IPS DF 19.7 (cell line): ENCODE measurements around the gene SHLD1.
"Not testable (repeated sequence)": the region's sequence is repeated elsewhere in the genome, so short reads cannot be mapped to it uniquely, and the experiment has no call there.

Source experiments
- DNase-seq: peaks from one replicate; pipeline ENCODE4 v3.0.0-alpha.2; 2013; ENCODE audit warnings: low read depth, low spot score

SHLD1 gene

GRCh38 chr20:5735845-5736510 lies 14.2 kb upstream of the SHLD1 start:
- no peak for DNase-seq

DNA sequence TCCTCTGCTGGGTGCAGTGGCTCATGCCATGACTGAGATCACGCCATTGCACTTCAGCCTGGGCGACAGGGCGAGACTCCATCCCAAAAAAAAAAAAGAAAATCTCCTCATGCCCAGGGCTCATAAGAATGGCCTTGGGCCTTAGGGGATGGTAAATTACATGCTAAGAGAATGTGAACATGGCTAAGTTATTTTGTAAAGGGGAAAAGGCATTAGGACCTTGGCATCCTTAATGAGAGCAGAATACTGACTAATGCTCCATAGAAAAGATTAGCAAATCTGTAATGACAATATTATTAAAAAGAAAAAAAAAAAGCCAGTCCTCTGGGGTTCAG lies 12.6 kb upstream of the SHLD1 start:
- DNase-seq: no peak

DNA sequence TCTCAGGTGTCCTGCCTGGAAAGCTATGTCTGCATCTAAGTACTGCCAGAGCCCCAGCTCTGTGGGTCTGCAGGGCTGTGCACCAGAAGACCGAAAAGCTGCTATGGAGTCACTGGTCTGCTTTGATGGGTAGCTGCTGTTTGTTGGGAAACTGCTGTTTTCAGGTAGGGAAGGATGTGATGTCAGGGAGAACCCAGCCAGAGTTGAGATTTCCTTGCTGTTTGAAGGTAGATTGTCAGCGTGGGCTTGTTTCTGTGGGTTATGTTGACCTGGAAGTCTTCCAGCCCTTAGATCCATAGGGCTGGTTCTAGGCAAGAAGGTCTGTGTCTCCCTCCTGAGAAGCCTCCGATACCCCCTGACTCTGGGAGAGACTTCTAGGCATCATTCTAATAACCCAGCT lies 12.2 kb upstream of the SHLD1 start:
- no peak for DNase-seq

DNA sequence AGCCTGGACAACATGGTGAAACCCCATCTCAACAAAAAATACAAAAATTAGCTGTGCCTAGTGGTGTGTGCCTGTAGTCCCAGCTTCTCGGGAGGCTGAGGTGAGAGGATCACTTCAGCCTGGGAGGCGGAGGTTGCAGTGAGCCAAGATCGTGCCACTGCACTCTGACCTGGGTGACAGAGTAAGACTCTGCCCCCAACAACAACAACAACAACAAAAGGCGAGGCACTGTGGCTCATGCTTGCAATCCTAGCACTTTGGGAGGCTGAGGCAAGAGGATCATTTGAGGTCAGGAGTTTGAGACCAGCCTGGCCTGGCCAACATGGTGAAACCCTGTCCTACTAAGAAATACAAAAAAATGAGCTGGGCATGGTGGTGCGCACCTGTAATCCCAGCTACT lies 9.6 kb upstream of the SHLD1 start:
- DNase-seq: not testable (repeated sequence)

DNA sequence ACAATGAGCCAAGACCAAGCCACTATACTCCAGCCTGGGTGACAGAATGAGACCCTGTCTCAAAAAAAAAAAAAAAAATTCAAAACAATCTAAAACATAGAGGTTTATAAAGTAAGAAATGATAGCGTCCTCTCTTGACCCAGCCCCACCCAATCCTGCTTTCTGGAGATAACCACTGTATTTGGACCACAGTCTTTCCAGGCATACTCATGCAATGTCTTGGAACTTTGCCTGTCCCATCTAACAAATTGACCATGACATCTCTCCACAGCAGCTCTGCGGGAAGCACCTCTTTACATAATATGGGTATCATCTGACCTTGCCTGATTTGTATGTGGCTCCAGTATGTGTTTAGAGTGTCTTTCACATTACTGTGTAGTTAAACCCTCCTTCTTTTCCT lies 9.1 kb upstream of the SHLD1 start:
- no peak for DNase-seq

GRCh38 chr20:5742041-5742440 lies 8.2 kb upstream of the SHLD1 start:
- no peak for DNase-seq

- DNase-seq: no peak
These were observed 4.7 kb upstream of the SHLD1 start for GRCh38 chr20:5745416-5746030.

DNA sequence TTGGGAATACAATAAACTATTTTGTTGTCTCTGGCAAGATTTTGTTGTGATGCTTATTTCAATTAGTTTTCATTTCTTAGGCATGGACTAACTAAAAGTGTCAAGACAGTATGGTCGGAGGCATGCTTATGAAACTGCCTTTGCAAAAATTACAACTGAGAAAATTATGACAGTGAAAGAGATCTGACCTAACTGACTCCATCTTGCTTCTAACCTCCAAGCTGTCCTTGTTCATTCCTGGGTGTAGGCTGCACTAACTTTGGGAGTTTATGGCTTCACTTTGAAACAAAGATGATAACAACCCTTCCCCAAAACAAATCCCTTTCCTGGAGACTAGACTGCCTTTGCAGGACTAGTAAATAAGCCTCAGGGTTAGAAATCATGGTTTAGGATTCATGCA lies 4.1 kb upstream of the SHLD1 start:
- DNase-seq: no peak

- no peak for DNase-seq
These were observed 2.0 kb upstream of the SHLD1 start for GRCh38 chr20:5748246-5748645.

GRCh38 chr20:5749512-5749951 lies 669 bp upstream of the SHLD1 start:
- DNase-seq: not testable (repeated sequence)

DNA sequence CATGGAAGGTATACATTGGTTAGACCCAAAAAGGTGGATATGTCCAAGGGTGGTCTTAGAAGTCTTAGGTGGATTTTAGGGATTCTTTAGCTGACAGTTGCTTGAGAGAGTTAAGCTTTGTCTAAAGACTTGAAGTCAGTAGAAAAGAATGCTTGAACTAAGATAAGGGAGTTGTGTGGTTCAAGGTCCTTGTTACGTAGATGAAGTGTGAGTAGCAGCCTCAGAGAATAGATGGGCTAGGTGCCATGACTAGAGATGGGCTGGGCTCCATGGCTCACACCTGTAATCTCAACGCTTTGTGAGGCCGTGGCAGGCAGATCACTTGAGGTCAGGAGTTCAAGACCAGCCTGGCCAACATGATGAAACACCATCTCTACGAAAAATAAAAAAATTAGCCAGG lies 1.7 kb downstream of the SHLD1 start:
- DNase-seq: no peak

GRCh38 chr20:5753814-5754213 lies 3.6 kb downstream of the SHLD1 start:
- no peak for DNase-seq

DNA sequence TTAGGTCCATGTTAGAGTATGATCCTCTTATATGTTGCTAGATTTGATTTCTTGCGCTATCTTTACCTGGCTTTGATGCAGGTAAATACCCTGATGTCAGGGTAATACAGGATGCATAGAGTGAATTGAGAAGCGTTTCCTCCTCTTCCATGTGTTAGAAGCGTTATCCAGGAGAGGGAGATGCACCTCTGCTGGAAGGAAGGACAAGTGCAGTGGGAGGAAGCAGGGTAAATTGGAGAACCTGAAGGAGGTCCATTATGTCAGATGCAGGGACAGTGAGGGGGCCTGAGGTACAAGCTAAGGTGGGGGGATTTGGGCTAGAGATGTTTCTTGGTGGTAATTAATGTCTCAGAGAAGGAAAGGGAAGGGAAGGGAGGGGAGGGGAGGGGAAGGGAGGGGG lies 7.7 kb downstream of the SHLD1 start:
- no peak for DNase-seq

- no peak for DNase-seq
These were observed 16.0 kb downstream of the SHLD1 start for GRCh38 chr20:5766085-5766764.

GRCh38 chr20:5767493-5768098 lies 17.4 kb downstream of the SHLD1 start:
- no peak for DNase-seq

GRCh38 chr20:5770231-5770986 lies 20.2 kb downstream of the SHLD1 start:
- no peak for DNase-seq

- DNase-seq: no peak
These were observed 20.8 kb downstream of the SHLD1 start for GRCh38 chr20:5770987-5771318.

DNA sequence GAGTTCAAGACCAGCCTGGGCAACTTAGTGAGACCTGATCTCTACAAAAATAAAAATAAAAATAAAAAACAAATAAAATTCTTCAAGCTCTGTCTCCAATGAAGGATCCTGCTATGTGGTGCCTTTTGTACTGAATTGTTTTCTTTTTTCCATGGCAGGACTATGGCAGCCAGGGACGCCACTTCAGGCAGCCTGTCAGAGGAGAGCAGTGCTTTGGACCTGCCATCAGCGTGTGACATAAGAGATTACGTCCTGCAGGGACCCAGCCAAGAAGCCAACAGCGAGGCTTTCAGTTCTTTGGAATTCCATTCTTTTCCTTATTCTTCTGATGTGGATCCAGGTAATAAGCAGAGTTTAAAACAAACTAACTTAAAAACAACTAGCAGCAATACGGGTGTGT lies 22.5 kb downstream of the SHLD1 start:
- no peak for DNase-seq

DNA sequence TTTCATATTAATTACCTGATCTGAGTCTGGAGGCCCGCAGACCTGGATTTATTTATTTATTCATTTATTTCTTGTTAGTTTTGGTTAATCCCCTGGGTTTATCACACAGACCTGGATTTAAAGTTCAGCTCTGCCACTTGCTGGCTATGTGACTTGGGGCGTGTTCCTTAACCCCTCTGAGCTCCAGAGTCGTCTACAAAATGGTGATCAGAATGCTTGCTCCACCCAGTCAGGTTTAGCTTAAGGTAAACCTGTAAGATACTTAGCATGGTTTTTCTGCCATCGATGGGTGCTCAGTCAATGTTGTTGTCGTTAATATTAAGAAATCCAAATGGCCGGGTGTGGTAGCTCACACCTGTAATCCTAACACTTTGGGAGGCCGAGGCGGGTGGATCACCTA lies 23.4 kb downstream of the SHLD1 start:
- no peak for DNase-seq

GRCh38 chr20:5776077-5776476 lies 25.9 kb downstream of the SHLD1 start:
- DNase-seq: no peak

DNA sequence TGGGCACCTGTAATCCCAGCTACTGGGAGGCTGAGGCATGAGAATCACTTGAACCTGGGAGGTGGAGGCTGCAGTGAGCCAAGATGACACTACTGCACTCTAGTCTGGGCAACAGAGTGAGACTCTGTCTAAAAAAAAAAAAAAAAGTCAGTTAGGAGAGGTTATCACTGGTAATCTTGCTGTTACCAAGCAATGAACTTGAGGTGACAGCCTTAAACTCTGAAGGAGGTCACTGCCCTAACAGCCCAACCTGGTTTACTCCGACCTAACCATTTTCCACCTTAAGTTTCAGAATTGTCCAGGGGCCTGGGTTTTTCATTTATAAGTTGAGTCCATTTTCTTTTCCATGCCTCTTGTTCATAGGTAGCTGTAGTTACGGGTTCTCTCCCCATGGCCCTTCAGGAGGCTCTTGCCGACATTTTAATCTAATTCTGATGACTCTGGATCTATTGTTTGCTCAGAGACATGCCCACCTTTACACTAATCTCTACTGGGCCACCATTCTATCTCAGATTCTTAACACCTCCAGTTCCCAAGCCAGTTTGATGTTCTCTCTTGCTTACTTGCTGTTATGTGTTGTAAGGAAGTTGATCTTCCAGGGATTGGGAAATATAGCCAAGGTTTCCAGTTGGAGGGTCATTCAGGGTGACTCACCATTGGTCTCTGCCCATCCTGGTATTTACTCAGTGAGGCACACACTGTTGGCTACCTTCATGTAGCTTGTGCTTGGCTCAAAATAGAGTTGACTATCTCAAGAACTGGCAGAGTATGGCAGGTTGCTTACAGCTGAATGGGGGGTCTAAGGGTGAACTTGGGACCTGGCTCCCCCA lies 29.1 kb downstream of the SHLD1 start:
- no peak for DNase-seq
